ENCODE data around the gene NDUFB7.
"Not testable (repeated sequence)": the region's sequence is repeated elsewhere in the genome, so short reads cannot be mapped to it uniquely, and the experiment has no call there.

NDUFB7 gene

DNA sequence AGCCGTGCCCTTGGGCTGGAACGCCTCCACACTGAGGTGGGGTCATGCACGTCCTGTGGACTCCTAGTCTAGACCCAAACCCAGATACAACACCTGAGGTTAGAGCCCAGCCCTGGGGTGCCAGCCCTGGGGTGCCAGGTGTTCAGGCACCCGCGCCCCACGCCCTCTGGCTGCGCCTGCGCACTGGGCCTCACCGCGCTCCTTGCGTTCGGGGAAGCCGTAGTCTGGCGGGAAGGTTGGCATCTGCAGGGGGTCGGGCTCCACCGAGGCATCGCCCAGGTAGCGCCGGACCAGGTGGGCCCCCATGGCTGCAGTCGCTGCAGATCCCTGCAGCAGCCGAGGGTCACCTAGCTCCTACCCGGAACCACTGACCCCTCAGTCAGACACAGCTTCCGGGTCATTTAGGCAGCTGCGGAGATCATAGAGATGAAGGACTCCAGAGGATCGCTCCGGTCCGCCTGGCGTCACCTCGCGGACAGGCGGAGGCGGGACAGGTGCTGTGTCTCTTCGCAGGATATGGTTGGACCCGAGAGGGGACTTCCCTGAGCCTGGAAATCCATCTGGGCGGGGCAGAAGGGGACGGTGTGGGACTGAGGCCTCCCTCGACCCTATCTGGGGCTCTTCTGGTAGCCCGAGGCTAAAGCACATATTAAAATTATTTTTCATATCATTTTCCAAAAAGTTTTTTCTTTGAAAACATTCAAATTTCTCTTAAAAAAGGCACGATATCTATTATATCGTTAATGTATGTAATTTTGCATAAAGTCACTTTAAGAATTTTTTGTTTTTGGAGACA lies at the start of gene NDUFB7:
Gene NDUFB7 (minus strand): TSS at position 372 of the 796 bp plus-strand sequence. CDS start 66 bp downstream, at position 306.
- no peaks in the 10 kb centered on the region for H3K27me3 Mint-ChIP-seq
- peak; percentile 76 to 82 for DNase-seq (ENCODE audit: low spot score in 2 of 2)
- peaks cover 52% of the 10 kb centered on the region for H3K4me1 Mint-ChIP-seq
- peaks cover 7% of the 10 kb centered on the region for H3K36me3 Mint-ChIP-seq (ENCODE audit: insufficient read depth)
- H3K4me3 Mint-ChIP-seq = peak within 1 kb of the TSS; percentile 94
- peak; percentile 96 for ATAC-seq (replicated peaks; ENCODE audit: extremely low read depth, poor library complexity, severe bottlenecking)
- no peaks in the 10 kb centered on the region for H3K9me3 Mint-ChIP-seq
- H3K27ac Mint-ChIP-seq (ENCODE audit: low read depth) = peak within 1 kb of the TSS; percentile 82

DNA sequence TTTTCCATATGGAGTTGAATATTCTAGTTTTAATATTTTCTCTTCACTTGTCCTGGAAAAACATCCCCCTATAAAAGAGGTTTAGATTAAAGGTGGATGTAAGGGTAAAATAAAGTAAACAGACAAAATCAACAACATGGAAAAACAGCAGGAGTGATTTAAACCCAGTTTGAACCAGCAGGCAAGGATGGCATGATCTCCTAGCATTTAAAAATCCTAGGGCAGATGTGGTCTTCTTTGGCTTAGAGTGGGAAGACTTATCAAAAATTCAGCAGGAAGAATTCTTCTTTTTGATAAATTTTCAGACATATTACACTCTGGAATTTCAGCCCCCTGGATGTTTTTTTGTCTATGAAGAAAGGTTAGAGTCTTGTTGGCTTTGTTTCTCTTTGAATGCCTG lies 47.5 kb upstream of the NDUFB7 start:
- no peak overlapping the region for H3K27ac Mint-ChIP-seq (ENCODE audit: low read depth)
- H3K4me1 Mint-ChIP-seq = no peaks in the 10 kb centered on the region
- no peak for ATAC-seq (replicated peaks; ENCODE audit: extremely low read depth, poor library complexity, severe bottlenecking)
- no peak overlapping the region for H3K4me3 Mint-ChIP-seq
- H3K27me3 Mint-ChIP-seq = peaks cover 24% of the 10 kb centered on the region
- peaks cover 8% of the 10 kb centered on the region for H3K9me3 Mint-ChIP-seq
- peaks cover 2% of the 10 kb centered on the region for H3K36me3 Mint-ChIP-seq (ENCODE audit: insufficient read depth)
- no peak for DNase-seq (ENCODE audit: low spot score in 2 of 2)

DNA sequence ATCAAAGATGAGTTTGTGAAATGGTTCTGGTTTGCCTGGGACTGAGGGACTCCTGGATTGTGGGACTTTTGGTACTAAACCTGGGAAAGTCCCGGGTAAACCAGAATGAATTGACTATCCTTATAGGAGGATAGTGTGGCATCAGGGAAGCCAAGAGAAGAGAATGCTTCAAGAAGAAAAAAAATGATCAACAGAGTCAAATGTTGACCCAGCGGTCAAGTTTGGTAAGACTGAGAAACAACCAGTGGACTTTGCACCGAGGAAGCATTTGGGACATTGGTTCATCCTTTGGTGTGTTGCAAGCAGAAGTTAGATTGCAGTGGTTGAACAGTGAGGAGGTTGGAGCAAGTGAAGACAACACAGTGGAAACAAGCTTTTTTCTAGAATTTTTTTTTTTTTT lies 44.5 kb upstream of the NDUFB7 start:
- ATAC-seq (replicated peaks; ENCODE audit: extremely low read depth, poor library complexity, severe bottlenecking) (no peak), DNase-seq (ENCODE audit: low spot score in 2 of 2) (no peak)
- H3K9me3 Mint-ChIP-seq = peaks cover 8% of the 10 kb centered on the region
- H3K27ac Mint-ChIP-seq (ENCODE audit: low read depth) = no peak overlapping the region
- peaks cover 24% of the 10 kb centered on the region for H3K27me3 Mint-ChIP-seq
- H3K4me1 Mint-ChIP-seq = no peaks in the 10 kb centered on the region
- peaks cover 2% of the 10 kb centered on the region for H3K36me3 Mint-ChIP-seq (ENCODE audit: insufficient read depth)
- H3K4me3 Mint-ChIP-seq = no peak overlapping the region

DNA sequence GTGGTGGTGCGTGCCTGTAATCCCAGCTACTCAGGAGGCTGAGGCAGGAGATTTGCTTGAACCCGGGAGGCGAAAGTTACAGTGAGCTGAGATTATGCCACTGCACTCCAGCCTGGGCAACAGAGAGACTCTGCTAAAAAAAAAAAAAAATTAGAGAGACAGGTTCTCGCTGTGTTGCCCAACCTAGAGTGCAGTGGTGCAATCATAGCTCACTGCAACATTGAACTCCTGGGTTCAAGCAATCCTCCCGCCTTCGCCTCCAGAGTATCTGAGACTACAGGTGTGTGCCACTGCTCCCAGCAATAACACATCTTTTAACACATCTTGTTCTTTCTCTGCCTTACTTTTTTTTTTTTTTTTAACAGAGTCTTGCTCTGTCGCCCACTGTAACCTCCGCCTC lies 43.8 kb upstream of the NDUFB7 start:
- ATAC-seq (replicated peaks; ENCODE audit: extremely low read depth, poor library complexity, severe bottlenecking) (no peak), DNase-seq (ENCODE audit: low spot score in 2 of 2) (no peak)
- peaks cover 24% of the 10 kb centered on the region for H3K27me3 Mint-ChIP-seq
- H3K9me3 Mint-ChIP-seq = peaks cover 8% of the 10 kb centered on the region
- H3K4me1 Mint-ChIP-seq = no peaks in the 10 kb centered on the region
- H3K27ac Mint-ChIP-seq (ENCODE audit: low read depth) = no peak overlapping the region
- H3K36me3 Mint-ChIP-seq (ENCODE audit: insufficient read depth) = peaks cover 2% of the 10 kb centered on the region
- no peak overlapping the region for H3K4me3 Mint-ChIP-seq

- Mint-ChIP-seq H3K36me3 (ENCODE audit: insufficient read depth) (peaks cover 2% of the 10 kb centered on the region), H3K27ac (ENCODE audit: low read depth) (no peak overlapping the region), H3K9me3 (peaks cover 2% of the 10 kb centered on the region), H3K4me3 (no peak overlapping the region), H3K4me1 (no peaks in the 10 kb centered on the region), H3K27me3 (peaks cover 24% of the 10 kb centered on the region)
- DNase-seq (ENCODE audit: low spot score in 2 of 2) = no peak
- ATAC-seq (replicated peaks; ENCODE audit: extremely low read depth, poor library complexity, severe bottlenecking) = peak; percentile 58
Measured at GRCh38 chr19:14614099-14614412, 42.2 kb upstream of the NDUFB7 start.

- H3K36me3 Mint-ChIP-seq (ENCODE audit: insufficient read depth); H3K4me3 Mint-ChIP-seq; DNase-seq (ENCODE audit: low spot score in 2 of 2); H3K4me1 Mint-ChIP-seq; H3K27ac Mint-ChIP-seq (ENCODE audit: low read depth); H3K9me3 Mint-ChIP-seq: not testable (repeated sequence)
- ATAC-seq (replicated peaks; ENCODE audit: extremely low read depth, poor library complexity, severe bottlenecking) = peak; percentile 14
- peaks cover 24% of the 10 kb centered on the region for H3K27me3 Mint-ChIP-seq
Measured at GRCh38 chr19:14613399-14614098, 41.7 kb upstream of the NDUFB7 start.

- DNase-seq (ENCODE audit: low spot score in 2 of 2) (no peak), ATAC-seq (replicated peaks; ENCODE audit: extremely low read depth, poor library complexity, severe bottlenecking) (no peak)
- H3K4me1 Mint-ChIP-seq = no peaks in the 10 kb centered on the region
- no peaks in the 10 kb centered on the region for H3K9me3 Mint-ChIP-seq
- H3K27me3 Mint-ChIP-seq = peaks cover 20% of the 10 kb centered on the region
- no peak overlapping the region for H3K4me3 Mint-ChIP-seq
- no peaks in the 10 kb centered on the region for H3K36me3 Mint-ChIP-seq (ENCODE audit: insufficient read depth)
- no peak overlapping the region for H3K27ac Mint-ChIP-seq (ENCODE audit: low read depth)
Measured at GRCh38 chr19:14612657-14613056, 40.8 kb upstream of the NDUFB7 start.

GRCh38 chr19:14612242-14612641 lies 40.4 kb upstream of the NDUFB7 start:
- not testable (repeated sequence) for H3K9me3 Mint-ChIP-seq; H3K4me1 Mint-ChIP-seq; H3K4me3 Mint-ChIP-seq; DNase-seq (ENCODE audit: low spot score in 2 of 2); ATAC-seq (replicated peaks; ENCODE audit: extremely low read depth, poor library complexity, severe bottlenecking); H3K36me3 Mint-ChIP-seq (ENCODE audit: insufficient read depth); H3K27ac Mint-ChIP-seq (ENCODE audit: low read depth)
- H3K27me3 Mint-ChIP-seq = peaks cover 16% of the 10 kb centered on the region

DNA sequence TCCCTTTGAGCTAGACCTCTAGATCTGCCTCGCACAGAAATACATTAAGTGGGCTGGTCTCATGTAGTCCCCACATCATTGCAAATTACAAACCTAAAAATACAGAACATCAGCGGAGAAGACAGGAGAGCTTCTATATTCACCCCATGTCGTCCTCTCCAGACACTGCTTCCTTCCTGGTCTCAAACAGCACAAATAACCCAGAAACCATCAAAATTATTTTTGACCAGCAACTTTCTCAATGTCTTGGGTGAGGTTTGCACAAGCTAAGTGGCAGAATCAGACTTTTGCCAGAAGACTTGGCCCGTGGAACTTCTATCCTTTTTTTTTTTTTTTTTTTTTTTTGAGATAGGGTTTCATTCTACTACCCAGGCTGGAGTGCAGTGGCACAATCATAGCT lies 39.2 kb upstream of the NDUFB7 start:
- ATAC-seq (replicated peaks; ENCODE audit: extremely low read depth, poor library complexity, severe bottlenecking) = no peak
- Mint-ChIP-seq H3K27me3 (peaks cover 4% of the 10 kb centered on the region), H3K4me1 (no peaks in the 10 kb centered on the region), H3K9me3 (no peaks in the 10 kb centered on the region), H3K27ac (ENCODE audit: low read depth) (no peak overlapping the region), H3K4me3 (no peak overlapping the region), H3K36me3 (ENCODE audit: insufficient read depth) (no peaks in the 10 kb centered on the region)
- no peak for DNase-seq (ENCODE audit: low spot score in 2 of 2)

GRCh38 chr19:14606627-14607026 lies 34.8 kb upstream of the NDUFB7 start:
- Mint-ChIP-seq H3K4me3 (no peak overlapping the region), H3K36me3 (ENCODE audit: insufficient read depth) (peaks cover 3% of the 10 kb centered on the region), H3K4me1 (no peaks in the 10 kb centered on the region), H3K27ac (ENCODE audit: low read depth) (no peak overlapping the region), H3K27me3 (no peaks in the 10 kb centered on the region), H3K9me3 (no peaks in the 10 kb centered on the region)
- DNase-seq (ENCODE audit: low spot score in 2 of 2) = no peak
- ATAC-seq (replicated peaks; ENCODE audit: extremely low read depth, poor library complexity, severe bottlenecking) = no peak

DNA sequence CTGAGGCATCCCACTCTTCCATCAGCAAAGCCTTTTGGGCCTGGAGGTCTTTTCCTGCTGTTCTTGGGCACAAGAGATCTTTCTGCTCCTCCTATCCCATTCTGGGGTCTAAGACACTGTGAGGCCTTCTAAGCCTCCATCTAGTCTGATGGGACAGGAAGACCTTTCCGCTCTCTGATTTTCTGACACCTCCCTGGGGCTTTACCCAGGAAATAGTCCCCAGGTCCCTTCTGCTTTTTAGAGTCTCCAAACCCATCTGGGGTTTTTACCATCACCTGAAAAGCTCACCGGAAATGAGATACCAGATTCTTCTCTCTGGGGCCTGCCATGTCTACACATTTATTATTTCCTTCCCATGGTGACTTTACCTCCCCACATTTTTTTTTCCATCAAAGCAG lies 32.1 kb upstream of the NDUFB7 start:
- no peak overlapping the region for H3K27ac Mint-ChIP-seq (ENCODE audit: low read depth)
- no peak for DNase-seq (ENCODE audit: low spot score in 2 of 2)

DNA sequence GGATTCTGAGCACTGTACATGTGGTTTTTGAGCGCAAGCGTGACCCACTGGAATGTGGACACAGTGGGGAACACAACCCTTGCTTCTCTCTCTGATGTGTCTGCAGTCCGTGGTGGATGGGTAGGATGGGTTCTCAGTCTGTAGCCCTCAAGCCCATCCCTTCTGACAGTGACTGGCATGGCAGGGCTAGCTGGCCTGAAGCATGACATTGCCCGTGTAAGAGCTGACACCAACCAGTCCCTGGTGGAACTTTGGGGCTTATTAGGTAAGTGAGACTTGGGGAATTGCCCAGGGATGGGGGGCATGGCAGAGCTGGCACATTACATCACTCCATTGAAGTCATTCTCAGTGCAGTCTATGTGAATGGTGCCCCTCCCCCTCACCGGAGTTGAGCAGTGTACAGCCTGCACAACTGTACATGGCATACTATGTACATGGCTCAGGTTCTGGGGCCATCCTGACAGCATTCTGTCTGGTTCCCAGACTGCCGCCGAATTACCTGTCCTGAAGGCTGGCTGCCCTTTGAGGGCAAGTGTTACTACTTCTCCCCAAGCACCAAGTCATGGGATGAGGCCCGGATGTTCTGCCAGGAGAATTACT lies 27.8 kb upstream of the NDUFB7 start:
- Mint-ChIP-seq H3K4me3 (no peak overlapping the region), H3K36me3 (ENCODE audit: insufficient read depth) (peaks cover 3% of the 10 kb centered on the region), H3K27ac (ENCODE audit: low read depth) (no peak overlapping the region), H3K4me1 (no peaks in the 10 kb centered on the region), H3K27me3 (peaks cover 3% of the 10 kb centered on the region), H3K9me3 (peaks cover 9% of the 10 kb centered on the region)
- no peak for DNase-seq (ENCODE audit: low spot score in 2 of 2)
- ATAC-seq (replicated peaks; ENCODE audit: extremely low read depth, poor library complexity, severe bottlenecking) = no peak

More for the DNA sequence above, 32.1 kb upstream of the NDUFB7 start:
- Mint-ChIP-seq H3K4me1 (no peaks in the 10 kb centered on the region), H3K4me3 (no peak overlapping the region), H3K27me3 (no peaks in the 10 kb centered on the region), H3K9me3 (no peaks in the 10 kb centered on the region), H3K36me3 (ENCODE audit: insufficient read depth) (peaks cover 3% of the 10 kb centered on the region)
- no peak for ATAC-seq (replicated peaks; ENCODE audit: extremely low read depth, poor library complexity, severe bottlenecking)

- Mint-ChIP-seq H3K36me3 (ENCODE audit: insufficient read depth) (peaks cover 4% of the 10 kb centered on the region), H3K9me3 (peaks cover 9% of the 10 kb centered on the region), H3K27me3 (peaks cover 9% of the 10 kb centered on the region), H3K4me3 (no peak overlapping the region), H3K27ac (ENCODE audit: low read depth) (no peak overlapping the region), H3K4me1 (no peaks in the 10 kb centered on the region)
- no peak for ATAC-seq (replicated peaks; ENCODE audit: extremely low read depth, poor library complexity, severe bottlenecking)
- no peak for DNase-seq (ENCODE audit: low spot score in 2 of 2)
Measured at GRCh38 chr19:14595558-14595957, 23.7 kb upstream of the NDUFB7 start.

Data from central memory CD8-positive, alpha-beta T cell (primary cell).